NCI-H82 (cell line): Measurements from ENCODE around the gene LAMP1.
"Not testable (repeated sequence)": the region's sequence is repeated elsewhere in the genome, so short reads cannot be mapped to it uniquely, and the experiment has no call there.

Source experiments
- DNase-seq: peaks from one replicate; lab custom pipeline; 2025; lab: John Stamatoyannopoulos, UW

The LAMP1 gene

DNA sequence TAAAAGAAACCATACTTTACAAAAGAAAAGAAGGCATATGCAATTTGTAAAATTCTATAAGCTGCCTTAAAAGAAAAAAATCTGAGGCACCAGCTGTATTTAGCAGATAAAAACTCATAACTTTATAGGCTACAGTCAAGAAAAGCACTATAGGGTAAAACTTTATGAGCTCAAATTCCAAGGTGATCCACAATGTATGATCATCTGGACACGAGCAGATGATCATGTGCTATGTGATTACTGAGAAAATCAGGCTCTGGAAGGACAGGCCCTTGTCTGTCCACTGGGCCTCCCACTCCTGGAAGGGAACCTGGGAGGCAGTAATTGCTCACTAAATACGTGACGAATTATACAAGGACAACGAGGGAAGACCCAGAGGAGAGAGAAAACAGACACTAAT is 59.6 kb downstream of the LAMP1 start:
- DNase-seq, result no peak

DNA sequence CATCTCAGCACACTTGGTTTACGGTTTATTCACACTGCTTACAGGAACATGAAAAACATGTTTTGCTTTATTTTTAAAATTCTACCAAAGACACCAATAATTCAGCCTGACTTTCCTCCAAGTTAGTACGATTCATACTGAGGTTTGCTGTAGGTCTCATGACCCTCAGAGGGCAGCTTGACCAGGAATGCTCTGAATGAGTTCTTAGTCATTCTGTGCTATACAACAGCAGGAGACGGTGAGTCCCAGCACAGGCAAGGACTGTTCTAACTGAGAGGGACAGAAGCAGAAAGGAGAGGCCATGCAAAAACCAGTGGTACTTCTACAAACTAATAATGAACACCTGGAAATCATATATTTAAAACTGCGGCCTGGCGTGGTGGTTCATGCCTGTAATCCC is 60.5 kb downstream of the LAMP1 start:
- no peak for DNase-seq

DNA sequence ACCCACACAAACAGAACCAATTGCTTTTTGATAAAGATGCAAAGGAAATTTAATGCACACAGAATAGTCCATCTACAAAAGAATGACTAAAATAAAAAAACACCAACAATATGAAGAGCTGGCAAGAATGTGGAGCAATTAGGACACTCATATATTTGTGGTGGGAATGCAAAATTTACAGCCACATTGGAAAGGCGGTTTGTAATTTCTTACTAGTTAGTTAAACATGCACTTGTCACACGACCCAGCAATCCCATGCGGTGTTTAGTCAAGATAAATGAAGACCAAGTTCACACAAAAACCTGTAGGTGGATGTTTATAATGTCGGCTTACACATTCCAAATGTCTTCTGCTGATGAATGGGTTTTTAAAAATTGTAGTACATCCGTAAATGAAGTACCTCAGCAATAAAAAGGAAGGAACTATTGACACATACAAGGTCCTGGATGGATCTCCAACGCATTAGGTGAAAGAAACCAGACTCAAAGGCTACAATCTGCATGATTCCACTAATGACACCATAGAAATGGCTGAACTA is 61.7 kb downstream of the LAMP1 start:
- DNase-seq, result no peak

DNA sequence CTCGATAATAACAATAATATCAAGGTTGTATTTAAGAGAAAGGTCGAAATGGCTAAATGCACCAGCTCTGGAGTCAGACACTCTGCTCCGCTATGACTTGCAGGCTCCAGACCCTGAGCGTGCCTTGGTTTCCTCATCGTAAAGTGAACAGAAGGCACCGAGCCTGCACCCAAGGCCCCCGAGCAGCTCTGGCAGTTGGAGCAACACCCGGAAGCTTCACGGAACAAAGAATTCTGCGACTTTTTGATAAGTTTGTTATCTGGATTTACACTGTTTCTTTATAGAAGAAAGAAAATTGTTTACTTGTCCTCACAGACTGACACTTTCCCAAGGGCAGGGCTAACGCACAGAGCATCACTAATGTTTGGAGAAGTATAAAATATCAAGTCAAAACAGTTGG is 62.5 kb downstream of the LAMP1 start:
- DNase-seq, result no peak

DNA sequence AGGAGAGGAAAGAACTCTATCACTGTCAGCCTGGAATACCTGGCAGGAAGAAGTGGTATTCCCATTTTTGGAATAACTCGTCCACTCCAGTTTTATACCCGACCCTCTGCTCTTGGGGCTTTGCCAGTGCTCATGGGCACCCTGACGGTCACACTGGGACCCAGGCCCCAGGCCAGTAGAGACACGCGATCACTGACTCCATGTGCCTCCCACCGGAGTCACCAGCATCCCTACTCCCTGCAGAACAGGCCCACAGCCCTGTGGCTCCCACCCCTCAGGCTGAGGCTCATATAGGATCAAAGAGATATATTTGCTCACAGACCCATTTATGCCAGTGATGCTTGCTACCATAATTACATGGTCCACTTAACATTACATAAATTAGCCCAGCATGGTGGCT is 63.4 kb downstream of the LAMP1 start:
- DNase-seq, result no peak

DNA sequence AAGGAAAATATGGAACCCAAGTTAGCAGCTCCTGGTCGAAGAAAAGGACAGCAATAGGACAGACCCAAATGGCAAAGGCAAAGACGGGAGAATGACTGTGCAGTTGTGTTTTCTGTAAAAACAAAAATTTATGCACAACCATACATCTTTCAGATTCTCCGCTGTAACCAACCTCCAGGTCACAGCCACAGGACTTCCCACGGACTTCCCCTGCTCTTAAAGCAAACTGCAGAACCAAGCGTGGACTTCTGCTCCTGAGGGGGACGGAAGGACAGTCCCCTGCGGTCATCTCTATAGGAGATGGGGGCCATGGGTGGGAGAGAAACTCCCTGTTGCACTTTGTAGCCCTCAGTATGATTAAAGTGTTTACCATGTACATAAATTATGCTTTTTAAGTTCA is 64.4 kb downstream of the LAMP1 start:
- no peak for DNase-seq

DNA sequence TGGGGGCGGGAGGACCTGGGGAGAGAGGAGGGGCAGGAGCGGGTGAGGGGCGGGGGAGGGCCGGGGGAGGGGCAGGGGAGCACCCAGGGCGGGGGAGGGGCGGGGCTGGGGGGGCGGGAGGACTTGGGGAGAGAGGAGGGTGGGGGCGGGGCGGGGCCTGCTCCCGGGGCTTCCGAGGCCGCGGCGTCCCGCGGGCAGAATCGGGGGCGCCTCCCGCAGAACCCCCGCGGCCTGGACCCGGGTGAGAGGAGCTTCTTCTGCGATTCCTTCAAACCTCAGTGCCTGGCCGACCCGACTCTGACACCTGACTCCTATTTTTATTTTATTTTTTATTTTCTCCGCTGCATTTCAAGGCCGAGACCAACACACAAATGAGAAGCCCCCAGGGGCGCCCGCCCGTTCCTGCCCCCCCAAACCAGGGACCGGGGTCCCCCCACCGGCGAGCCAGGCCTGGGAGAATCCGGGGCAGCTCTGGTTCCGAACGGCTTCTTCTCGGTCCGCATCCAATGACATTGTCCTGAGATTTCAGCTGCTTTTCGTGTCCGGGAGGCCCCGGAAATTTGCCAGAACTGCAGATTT is 67.4 kb downstream of the LAMP1 start:
- no peak for DNase-seq

DNA sequence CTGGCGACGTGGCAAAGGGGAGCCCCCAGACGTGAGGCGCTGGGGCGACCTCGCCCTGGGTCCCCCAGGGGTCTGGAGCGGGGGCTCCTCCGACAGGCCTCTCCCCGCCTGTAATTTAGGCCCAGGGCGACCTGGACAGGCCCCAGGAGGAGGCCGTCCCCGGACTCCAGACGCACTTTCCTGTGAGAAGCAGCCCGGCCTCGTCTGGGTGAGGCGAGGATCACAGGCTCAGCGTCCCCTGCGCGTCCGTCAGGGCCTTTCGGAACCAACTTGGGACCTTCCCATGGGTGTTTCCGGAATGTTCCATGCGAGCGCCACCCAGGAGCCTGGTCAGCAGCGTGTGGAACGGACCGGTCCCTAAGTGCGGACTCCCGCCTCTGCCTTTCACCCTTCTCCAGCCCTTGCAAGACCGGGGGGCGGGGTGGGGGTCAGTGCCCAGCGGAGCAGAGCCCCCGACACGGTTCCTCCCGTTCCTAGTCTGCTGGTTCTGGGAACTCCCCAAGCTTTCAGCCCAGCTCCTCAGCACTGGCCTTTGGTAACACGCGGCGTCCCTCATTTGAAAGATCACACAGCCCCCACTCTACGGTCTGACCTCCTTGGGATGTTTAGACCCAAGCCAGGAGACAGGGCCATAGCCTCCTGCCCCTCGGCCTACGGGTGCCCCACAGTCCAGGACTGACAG is 68.0 kb downstream of the LAMP1 start:
- DNase-seq, result no peak

DNA sequence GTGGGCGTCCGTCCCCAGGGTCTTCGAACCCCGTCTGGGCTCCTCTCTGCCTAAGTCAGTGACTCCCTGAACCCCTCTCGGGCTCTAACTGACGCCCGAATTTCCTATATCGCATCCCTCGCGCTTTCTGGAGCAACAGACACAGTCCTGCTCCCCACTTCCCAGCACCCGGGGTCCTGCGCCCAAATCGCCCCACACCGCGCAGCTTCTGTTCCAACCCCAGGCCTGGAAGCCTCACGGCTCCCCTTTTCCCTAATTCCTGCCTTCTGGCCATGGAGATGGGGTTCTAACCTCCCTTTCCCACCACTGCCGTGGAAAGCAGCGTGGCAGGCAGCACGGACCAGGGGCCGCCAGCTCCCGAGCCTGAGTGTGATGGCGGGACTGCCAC is 68.5 kb downstream of the LAMP1 start:
- no peak for DNase-seq

DNA sequence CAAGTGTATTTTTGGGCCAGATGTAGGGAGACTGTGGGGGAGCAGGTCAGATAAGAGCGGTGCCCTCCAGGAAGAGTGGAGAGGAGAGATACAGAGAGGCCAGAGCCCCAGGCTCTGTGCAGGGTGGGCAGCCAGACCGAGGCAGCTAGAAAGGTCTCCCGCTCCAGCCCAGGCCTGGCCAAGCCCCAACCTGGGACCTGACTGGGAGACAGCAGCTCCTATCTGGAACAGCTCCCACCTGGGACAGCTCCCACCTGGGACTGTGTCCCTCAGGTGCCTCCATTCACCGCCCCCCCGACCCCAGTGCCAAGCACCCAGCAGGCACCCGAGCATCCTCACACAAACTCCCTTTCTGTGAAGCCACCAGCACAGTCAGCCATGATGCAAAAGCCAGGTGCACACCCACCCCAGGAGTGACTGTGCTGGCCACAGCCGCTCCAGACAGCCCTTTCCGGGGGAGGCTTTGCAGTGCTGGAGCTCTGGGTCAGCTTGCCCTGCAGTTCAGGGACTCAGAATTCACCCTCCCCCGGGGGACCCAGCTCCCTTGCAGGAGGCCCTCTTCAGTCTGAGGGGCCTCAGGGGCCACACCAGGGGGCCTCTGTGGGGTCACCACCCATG is 69.0 kb downstream of the LAMP1 start:
- no peak for DNase-seq

DNA sequence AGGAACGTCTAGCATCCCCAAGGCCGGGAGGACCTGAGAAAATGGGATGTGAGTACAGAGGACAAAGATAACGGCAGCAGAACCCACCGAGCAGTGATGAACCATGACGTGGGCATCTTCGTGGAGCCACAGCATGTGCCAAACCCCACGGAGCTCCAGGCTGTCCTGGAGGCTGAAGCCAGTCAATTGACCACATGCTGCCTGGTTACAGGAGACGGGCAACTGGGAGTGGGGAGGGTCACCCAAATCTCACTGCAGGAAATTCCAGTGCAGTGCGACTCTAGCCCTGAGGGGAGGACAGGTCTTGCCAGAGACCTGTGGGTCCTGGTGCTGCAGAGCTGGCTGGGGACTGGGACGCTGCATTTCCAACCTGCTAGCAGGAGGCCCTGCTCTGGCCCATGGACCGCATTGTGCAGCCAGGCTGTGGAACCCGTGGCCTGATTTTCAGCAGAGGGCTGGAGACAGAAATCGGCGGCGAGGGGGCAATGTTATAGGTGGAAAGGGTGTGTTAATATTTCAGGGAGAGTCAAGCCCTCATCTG is 70.1 kb downstream of the LAMP1 start:
- no peak for DNase-seq

DNA sequence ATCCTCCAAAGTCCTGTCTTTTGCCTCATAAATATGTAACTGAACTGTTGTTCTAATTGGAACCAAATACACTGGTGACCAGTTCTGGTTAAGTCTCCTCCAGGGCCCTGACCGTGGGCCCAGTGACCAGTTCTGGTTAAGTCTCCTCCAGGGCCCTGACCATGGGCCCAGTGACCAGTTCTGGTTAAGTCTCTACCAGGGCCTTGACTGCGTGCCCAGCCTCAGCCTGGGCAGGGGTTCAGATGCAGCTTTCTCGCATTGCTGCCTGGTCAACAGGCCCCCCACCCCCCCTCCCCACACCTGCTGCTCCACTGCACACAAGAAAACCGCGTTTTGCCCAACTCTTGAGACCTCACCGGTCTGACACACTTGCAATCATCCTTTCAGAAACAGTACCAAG is 70.7 kb downstream of the LAMP1 start:
- no peak for DNase-seq

DNA sequence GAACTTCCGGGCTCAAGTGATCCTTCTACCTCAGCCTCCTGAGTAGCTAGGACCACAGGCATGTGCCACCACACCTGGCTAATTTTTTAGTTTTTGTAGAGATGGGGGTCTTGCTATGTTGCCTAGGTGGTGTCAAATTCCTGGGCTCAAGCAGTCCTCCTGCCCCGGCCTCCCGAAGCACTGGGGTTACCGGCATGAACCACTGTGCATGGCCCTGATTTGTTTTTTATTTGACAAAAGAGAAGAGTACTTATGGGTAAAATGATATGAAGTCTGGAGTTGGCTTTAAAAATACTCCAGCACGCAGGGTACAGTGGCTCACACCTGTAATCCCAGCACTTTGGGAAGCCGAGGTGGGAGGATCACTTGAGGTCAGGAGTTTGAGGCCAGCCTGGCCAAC is 71.3 kb downstream of the LAMP1 start:
- not testable (repeated sequence) for DNase-seq

DNA sequence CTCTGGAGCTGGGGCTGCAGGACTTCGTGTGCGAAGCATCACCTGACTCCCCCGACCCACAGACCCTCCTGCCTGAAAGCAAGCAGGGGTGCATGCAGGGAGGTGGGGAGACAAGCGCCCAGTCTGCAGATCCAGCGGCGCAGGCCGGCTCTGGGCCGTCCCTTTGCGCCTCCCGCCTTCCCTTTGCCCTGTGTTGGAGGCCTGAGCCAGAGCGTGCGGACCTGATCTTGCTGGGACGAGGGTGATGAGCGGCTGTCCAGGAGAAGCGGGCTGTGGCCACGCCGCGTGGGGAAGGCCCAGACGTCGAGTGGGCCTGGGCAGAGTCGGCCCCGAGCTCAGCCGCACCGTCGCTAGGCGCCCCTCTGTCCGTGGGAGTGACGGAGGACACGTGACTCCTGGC is 72.2 kb downstream of the LAMP1 start:
- DNase-seq, result no peak

DNA sequence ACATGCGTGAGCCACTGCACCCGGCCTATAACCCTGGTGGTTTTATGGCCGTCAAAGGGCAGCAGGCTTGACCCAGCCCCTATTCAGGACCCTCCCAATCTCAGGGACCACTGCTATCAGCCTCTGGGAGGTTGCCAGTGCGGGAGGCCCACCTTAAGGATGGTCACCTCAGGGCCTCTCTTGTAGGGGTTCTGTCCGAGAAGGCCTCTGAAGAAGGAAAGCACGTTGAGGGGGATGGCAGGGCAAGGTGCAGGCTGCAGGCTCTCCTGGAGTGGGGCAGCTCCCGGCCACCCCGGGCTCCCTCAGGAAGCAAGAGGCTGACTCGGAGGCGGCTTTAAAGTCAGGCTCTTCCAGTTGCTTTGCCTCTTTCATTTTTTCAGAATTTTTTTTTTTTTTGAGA is 72.8 kb downstream of the LAMP1 start:
- DNase-seq, result no peak

DNA sequence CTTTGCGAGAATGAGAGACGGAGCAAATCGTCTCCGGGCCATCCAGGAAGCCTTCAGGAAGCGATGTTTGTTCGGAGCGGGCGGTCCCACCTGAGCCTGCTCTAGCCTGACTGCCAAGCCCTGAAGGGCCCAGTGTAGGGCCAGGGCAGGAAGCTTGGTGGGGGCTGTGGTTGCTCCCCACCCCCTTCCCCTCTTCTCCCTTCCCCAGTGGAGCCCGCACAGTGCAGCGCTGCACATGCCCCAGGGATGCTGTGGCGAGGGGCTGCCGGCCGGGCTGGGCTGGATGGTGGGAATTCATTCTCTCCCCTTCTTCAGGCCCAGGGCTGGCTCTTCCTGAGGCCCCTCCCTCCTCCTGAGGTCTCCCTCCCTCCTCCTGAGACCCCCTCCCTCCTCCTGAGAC is 74.0 kb downstream of the LAMP1 start:
- no peak for DNase-seq

DNA sequence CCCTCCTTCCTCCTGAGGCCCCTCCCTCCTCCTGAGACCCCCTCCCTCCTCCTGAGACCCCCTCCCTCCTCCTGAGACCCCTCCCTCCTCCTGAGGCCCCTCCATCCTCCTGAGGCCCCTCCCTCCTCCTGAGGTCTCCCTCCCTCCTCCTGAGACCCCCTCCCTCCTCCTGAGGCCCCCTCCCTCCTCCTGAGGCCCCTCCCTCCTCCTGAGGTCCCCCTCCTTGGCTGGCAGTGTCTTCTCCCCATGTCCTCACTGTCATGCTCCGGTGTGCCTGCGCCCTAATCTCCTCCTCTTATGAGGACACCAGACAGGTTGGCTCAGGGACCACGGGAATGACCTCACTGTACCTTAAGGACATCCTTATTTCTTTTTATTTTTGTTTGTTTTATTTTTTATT is 74.7 kb downstream of the LAMP1 start:
- DNase-seq, result not testable (repeated sequence)
